K562 (cell line): ENCODE results near the gene RCC1. TPM values are rescaled to one million over a fixed set of nuclear protein-coding genes. Genes with fewer than 3 reads are reported as not detected.

Source experiments
- DACH1 ChIP-seq: fragments of 450-650 bp; IDR thresholded peaks from 2 replicates; pipeline ENCODE4 v1.6.1; 2018; ENCODE audit not compliant: partially characterized antibody
- ETS1 ChIP-seq: conservative IDR thresholded peaks from 2 replicates; pipeline ENCODE4 v1.6.1; 2011; ENCODE audit warnings: low read depth, mild to moderate bottlenecking, low read length; ENCODE audit not compliant: control insufficient read depth
- HNRNPUL1 ChIP-seq: fragments of 200-400 bp; formaldehyde crosslinking; IDR thresholded peaks from 2 replicates; pipeline ENCODE4 v1.6.1; 2017; ENCODE audit warnings: low read length
- MYC ChIP-seq, 2 experiments: fragments of 250-450 bp in 1 of 2; sonication (Bioruptor Pico) in 1 of 2; IDR thresholded peaks; 2 replicates each; pipeline versions ENCODE4 v1.5.1 to v1.6.1; 2012 to 2021; ENCODE audit warnings: low read depth in 2 of 2, borderline replicate concordance in 1 of 2, improper control_type of control experiment in 1 of 2, low read length in 1 of 2, mild to moderate bottlenecking in 1 of 2, moderate library complexity in 1 of 2
- RBM22 ChIP-seq: fragments of 200-400 bp; formaldehyde crosslinking; IDR thresholded peaks from 2 replicates; pipeline ENCODE4 v1.6.1; 2018; ENCODE audit warnings: low read length, low read depth; ENCODE audit not compliant: poor library complexity, severe bottlenecking
- REST ChIP-seq, 2 experiments: fragments of 450-650 bp; formaldehyde crosslinking in 1 of 2; IDR thresholded peaks; 2 replicates each; pipeline versions ENCODE4 v1.4.0 to v1.6.1; 2014 to 2020; ENCODE audit warnings: mild to moderate bottlenecking in 2 of 2, borderline replicate concordance in 1 of 2, low read depth in 1 of 2
- SRSF9 ChIP-seq: fragments of 200-400 bp; formaldehyde crosslinking; IDR thresholded peaks from 2 replicates; pipeline ENCODE4 v1.6.1; 2017; ENCODE audit warnings: low read depth, low read length, borderline replicate concordance
- THRAP3 ChIP-seq: fragments of 450-650 bp; IDR thresholded peaks from 2 replicates; pipeline ENCODE4 v1.6.1; 2016; ENCODE audit warnings: mild to moderate bottlenecking, inconsistent platforms, borderline replicate concordance
- XRCC4 ChIP-seq: IDR thresholded peaks from one replicate; pipeline ENCODE4 v1.6.1; 2011; ENCODE audit not compliant: insufficient read depth, insufficient read length; ENCODE audit errors: extremely low read depth
- ZBTB33 ChIP-seq: sonication (generic); formaldehyde crosslinking; IDR thresholded peaks from 2 replicates; pipeline ENCODE4 v1.8.1; 2023; ENCODE audit warnings: mild to moderate bottlenecking, missing genetic modification reagents
- ZNF184 ChIP-seq: sonication (generic); formaldehyde crosslinking; IDR thresholded peaks from 2 replicates; pipeline ENCODE4 v1.5.0; 2020; ENCODE audit warnings: missing genetic modification reagents
- ZNF197 ChIP-seq: fragments of 200-800 bp; sonication (Bioruptor generic); IDR thresholded peaks from 2 replicates; pipeline ENCODE4 v1.6.1; 2016; ENCODE audit warnings: low read depth, missing genetic modification characterization, missing compliant biosample characterization
- polyA plus RNA-seq, 8 experiments: library from polyadenylated mRNA; depleted of rRNA in 4 of 8; stranded (reverse) in 5 of 8; unstranded in 3 of 8; fragments of >200 nt; fragmentation: Nextera tagmentation in 2 of 8; fragmentation: Illumina TruSeq in 1 of 8; extraction: Ambion mirVana in 2 of 8; extraction: Trizol in 1 of 8; gene quantifications; 2 replicates each; pipeline versions ENCODE4 v1.2.1 to v1.2.3, GENCODE V29; 2011 to 2014; ENCODE audit warnings: inconsistent platforms in 1 of 8, missing spikeins in 1 of 8
- total RNA-seq, 7 experiments: library from RNA; depleted of rRNA in 6 of 7; stranded (reverse); fragments of >200 nt in 6 of 7; fragmentation: Illumina TruSeq in 2 of 7; extraction: Trizol in 2 of 7; gene quantifications; 2 replicates each; pipeline versions ENCODE4 v1.2.1 to v1.2.3, GENCODE V29; 2011 to 2021; ENCODE audit warnings: low replicate concordance in 1 of 7

Gene RCC1
- total and polyA plus RNA-seq, 9 of the 15 experiments (the other 6 are each of a cell fraction or from before 2014, with no cell fraction given) = 16.4 to 202 (median 107) TPM

GRCh38 chr1:28510970-28511440 is 5.2 kb downstream of the RCC1 start (continued):
- TF ChIP-seq ETS1 (peak; percentile 71; the same call in 1 of the 2 replicates), DACH1 (peak; percentile 12), HNRNPUL1 (peak; percentile 2; the same call in 1 of the 2 replicates), RBM22 (peak; percentile 79), REST (IDR thresholded peaks at IDR 0.05; ENCODE audit: borderline replicate concordance) (no peak), REST (CRISPR knock-in tag; IDR thresholded peaks at IDR 0.05; ENCODE audit: low read depth) (no peak), MYC (IDR thresholded peaks at IDR 0.05; ENCODE audit: low read depth, low read length) (no peak), MYC (CRISPR knock-in tag; IDR thresholded peaks at IDR 0.05; ENCODE audit: borderline replicate concordance, low read depth) (no peak), THRAP3 (peak; percentile 6; the same call in 1 of the 2 replicates), ZBTB33 (CRISPR knock-in tag) (no peak), SRSF9 (no peak), ZNF197 (CRISPR knock-in tag) (no peak), ZNF184 (CRISPR knock-in tag) (no peak), XRCC4 (no peak)
